GM21390 (cell line): ENCODE measurements around the gene C1orf35.

Experiments used
- ATAC-seq: cut with Tn5 transposase; IDR thresholded peaks from one replicate; pipeline ENCODE4 v1.9.1; 2021; ENCODE audit not compliant: unreplicated experiment

C1orf35 gene

GRCh38 chr1:228064296-228064695 is 38.8 kb downstream of the C1orf35 start:
- no peak for ATAC-seq

- no peak for ATAC-seq
Observed at GRCh38 chr1:228063251-228064191, 39.6 kb downstream of the C1orf35 start.

GRCh38 chr1:228062812-228063211 is 40.3 kb downstream of the C1orf35 start:
- no peak for ATAC-seq

- no peak for ATAC-seq
Observed at GRCh38 chr1:228062085-228062791, 40.9 kb downstream of the C1orf35 start.

- ATAC-seq: no peak
Observed at GRCh38 chr1:228061411-228062084, 41.6 kb downstream of the C1orf35 start.

GRCh38 chr1:228060458-228061190 is 42.5 kb downstream of the C1orf35 start:
- no peak for ATAC-seq

GRCh38 chr1:228059634-228060457 is 43.3 kb downstream of the C1orf35 start:
- ATAC-seq: no peak

- no peak for ATAC-seq
Observed at GRCh38 chr1:228058949-228059633, 44.0 kb downstream of the C1orf35 start.

GRCh38 chr1:228058172-228058948 is 44.8 kb downstream of the C1orf35 start:
- no peak for ATAC-seq
